GM20431 (cell line): ENCODE data around the gene C1QTNF7.

Source experiments
- in situ Hi-C: fragments of 300-500 bp; cut with MseI, MboI; formaldehyde crosslinking; loops from one replicate; pipeline ENCODE4 v1.15.0; 2020; ENCODE audit warnings: low sequenced_read_pairs; ENCODE audit not compliant: unreplicated experiment

C1QTNF7 gene

DNA sequence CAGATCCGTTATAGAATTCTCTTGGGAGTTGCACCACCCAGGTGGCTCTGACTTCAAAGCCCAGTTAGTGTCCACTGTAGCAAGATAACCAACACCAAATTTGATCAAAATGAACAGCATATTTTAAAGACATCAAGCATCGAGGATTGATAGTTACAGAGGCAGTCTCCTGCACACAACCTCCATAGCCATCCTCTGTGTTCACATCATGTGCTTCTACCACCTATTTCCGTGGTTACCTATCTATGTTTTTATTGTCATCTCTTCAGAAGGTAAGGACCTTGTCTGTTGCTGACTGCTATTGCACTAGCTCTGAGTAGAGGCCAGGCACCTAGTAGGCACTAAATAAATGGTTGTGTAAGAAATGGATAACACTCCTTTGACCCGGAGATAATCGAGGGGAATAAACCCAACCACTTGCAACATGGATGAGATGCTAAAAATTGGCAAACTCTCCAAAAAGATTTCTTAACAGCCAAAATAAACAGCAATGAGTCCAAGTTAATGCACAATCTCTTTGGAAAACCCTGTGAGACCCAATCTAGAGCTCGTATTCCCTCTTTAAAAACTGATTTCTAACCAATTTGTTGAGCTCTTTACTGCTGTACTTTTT, 14.7 kb upstream of the C1QTNF7 start:
- in situ Hi-C loops: no loop called here

DNA sequence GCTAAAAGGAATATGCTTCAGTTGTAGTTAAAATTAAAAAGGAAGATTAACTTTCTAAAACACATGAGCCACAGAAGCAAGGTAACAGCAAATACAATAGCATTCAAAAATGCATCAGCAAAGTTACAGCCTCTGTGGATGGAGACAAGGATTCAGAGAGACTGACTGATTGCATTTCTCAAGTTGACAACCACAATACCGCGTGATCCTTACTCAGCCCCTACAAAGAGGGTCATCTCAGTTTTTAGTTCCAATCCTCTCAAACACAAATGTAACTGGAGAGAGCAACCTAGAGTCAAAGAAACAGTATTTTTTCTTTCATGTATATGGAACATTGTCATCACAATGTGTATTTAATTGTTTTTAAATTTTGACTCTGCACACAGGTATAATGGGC, 14.2 kb upstream of the C1QTNF7 start:
- in situ Hi-C loops: no loop called here

- in situ Hi-C loops: no loop called here
Observed at GRCh38 chr4:15414551-15415091, 13.2 kb upstream of the C1QTNF7 start.

- in situ Hi-C loops: no loop called here
Observed at GRCh38 chr4:15416357-15417232, 11.2 kb upstream of the C1QTNF7 start.

DNA sequence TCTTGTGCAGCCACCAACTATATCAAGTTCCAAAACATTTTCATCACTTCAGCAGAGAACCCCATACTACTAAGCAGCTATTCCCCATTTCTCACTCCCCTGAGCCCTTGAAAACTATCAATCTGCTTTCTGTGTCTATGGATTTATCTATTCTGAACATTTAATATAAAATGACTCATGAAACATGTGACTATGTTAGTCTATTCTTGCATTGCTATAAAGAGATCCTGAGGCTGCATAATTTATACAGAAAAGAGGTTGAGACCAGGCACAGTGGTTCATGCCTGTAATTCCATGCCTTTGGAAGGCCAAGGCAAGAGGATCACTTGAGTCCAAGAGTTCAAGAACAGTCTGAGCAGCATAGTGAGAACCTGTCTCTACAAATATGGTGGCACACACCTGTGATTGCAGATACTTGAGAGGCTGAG, 10.6 kb upstream of the C1QTNF7 start:
- in situ Hi-C loops: no loop called here

GRCh38 chr4:15418956-15419355, 8.9 kb upstream of the C1QTNF7 start:
- in situ Hi-C loops: no loop called here

- in situ Hi-C loops: no loop called here
Observed at GRCh38 chr4:15420642-15421041, 7.2 kb upstream of the C1QTNF7 start.

DNA sequence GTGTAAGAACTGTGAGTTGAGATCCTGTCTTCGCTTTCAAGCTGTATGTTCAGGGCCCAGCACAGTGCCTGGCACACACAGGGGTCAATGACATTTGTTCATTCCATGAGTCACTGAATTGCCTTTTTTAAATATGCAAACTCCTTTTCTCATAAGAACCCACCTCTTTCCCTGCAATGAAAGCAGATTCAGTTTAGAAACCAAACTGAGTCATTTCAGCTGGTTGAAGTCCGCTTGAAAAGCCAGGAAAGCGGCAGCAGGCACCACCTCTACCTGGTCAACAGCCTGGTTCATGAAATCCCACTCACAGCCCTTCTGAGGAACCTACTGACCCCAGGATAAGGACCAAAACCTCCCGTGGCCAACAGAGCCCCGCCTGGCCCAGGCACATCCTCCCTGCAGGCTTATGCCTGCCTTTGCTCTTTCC, 4.5 kb upstream of the C1QTNF7 start:
- in situ Hi-C loops: no loop called here

GRCh38 chr4:15425520-15425919, 2.3 kb upstream of the C1QTNF7 start:
- in situ Hi-C loops: no loop called here

GRCh38 chr4:15427161-15427560, 672 bp upstream of the C1QTNF7 start:
- in situ Hi-C loops: no loop called here

- in situ Hi-C loops: no loop called here
Observed at GRCh38 chr4:15428611-15429010, 778 bp downstream of the C1QTNF7 start.

GRCh38 chr4:15434091-15434490, 6.3 kb downstream of the C1QTNF7 start:
- in situ Hi-C loops: no loop called here

GRCh38 chr4:15434676-15435075, 6.8 kb downstream of the C1QTNF7 start:
- in situ Hi-C loops: no loop called here

- in situ Hi-C loops: no loop called here
Observed at GRCh38 chr4:15436513-15436912, 8.7 kb downstream of the C1QTNF7 start.

- in situ Hi-C loops: no loop called here
Observed at GRCh38 chr4:15438939-15439524, 11.2 kb downstream of the C1QTNF7 start.

- in situ Hi-C loops: no loop called here
Observed at GRCh38 chr4:15443371-15444160, 15.7 kb downstream of the C1QTNF7 start.

GRCh38 chr4:15444276-15444675, 16.4 kb downstream of the C1QTNF7 start:
- in situ Hi-C loops: no loop called here

GRCh38 chr4:15444879-15445547, 17.2 kb downstream of the C1QTNF7 start:
- in situ Hi-C loops: no loop called here

GRCh38 chr4:15451181-15451865, 23.5 kb downstream of the C1QTNF7 start:
- in situ Hi-C loops: loop anchor here (25.0 kb wide), 1 partner anchor 214 kb away; no protein-coding TSS in a partner anchor
